Measurements from ENCODE around the gene ABI3.

The ABI3 gene

GRCh38 chr17:49226771-49227435 lies 16.4 kb downstream of the ABI3 start:
- DNase-seq = no peak

DNA sequence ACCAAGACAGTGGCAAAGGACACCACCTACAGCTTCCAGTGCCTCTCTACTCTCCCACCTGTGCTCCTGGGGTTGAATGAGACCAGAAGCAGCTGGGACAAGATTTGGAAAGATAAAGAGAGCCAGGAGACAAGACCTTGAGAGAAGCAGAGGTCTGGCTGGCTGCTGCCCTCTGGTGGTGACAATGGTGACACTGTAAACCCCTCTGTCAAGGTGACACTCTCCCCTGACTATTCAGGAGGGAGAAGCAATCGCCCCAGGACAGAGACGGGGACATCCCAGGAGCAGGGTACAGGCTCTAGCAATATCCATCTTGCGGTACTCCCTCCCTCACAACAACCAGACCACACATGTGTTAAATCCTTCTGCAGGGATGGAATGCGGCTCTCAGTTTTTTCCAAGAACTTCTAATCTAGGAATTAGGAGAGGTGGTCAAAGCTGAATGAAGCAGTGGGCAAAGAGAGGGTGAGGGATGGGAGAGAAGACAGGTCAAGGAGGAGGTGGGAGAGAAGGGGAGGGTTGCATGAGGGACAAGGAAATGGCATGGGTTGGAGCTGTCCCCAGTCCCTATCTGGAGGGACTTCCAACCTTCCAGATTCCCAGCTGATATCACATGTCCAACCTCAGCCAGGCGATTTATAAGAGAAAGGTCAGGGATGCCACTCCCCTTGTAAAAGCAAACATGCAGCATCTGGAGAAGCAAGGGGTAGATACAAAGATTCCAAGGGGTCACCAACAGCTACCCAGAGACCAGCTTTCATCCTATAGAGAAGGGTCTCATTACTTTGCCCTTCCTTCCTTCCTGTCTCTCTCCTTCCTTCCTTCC lies 17.1 kb downstream of the ABI3 start:
- peak; percentile 69 for DNase-seq

DNA sequence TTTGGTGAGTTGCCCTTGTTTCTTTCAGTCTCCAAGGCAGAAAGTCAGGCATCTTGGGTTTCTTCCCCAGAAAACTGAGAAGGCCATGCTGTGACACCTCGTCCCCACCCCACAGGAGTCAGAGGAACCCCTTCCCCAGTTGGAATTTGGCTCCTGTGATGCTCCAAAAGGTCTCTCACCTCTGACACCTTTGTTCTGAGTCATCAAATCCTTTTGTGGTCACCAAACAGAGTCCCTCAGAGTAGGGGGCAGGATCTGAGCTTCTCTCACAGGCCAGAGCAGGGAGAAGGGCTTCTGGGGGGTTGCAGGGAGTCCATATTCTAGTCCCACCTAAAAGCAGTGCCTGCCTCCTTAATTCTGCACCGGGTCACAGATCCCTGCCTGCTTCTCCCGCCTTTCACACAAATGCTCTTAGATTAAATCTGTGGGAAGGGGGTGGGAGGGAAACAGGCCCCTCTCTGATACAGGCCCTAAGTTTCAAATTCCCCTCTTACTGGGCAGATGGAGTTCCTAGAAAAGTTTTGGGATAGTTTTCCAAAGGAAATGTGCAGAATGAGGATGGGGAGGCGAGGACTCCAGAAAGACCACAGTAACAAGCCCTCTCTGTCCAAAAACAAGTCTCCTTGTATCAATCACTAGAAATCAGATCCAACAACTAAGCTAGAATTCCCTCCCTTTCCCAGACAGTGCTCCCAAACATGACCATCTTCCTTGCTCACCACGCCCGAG lies 18.7 kb downstream of the ABI3 start:
- DNase-seq = no peak

DNA sequence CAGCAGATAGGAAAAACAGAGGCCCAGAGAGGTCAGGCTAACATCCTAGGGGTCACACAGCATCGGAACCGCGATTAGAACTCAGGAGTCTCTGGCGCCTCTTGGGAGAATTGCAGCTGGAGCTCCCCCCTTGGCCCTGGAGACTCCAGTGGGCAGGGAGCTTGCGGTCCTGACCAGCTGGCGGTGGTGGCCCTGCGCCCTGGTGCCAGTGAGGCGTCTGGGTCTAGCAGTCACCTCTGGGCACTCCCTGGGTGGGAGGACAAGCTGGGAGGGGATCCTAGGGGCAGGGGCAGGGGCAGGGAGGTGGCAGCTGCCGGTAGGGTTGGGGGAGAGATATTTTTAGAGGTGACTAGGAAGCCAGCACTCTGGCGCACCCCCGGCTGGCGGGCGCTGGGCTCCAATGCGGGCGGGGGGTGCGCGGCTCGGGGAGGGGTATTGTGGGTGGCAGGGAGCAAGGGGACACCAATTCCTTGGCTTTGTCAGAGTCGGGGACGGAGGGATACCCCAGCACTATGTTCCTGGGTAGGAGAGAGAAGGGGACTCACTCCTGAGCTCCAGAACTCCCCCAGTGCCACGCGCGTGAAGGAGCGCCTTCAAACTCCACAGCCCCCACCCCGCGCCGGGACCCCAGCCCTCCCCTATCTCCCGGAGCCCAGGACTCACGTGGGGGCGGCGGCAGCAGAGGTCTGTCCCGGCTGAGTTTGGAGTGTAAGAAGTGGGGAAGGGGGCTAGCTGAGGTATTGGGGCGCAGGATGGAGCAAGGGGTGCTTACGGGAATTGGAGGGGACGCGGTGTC lies 19.5 kb downstream of the ABI3 start:
- DNase-seq = no peak

DNA sequence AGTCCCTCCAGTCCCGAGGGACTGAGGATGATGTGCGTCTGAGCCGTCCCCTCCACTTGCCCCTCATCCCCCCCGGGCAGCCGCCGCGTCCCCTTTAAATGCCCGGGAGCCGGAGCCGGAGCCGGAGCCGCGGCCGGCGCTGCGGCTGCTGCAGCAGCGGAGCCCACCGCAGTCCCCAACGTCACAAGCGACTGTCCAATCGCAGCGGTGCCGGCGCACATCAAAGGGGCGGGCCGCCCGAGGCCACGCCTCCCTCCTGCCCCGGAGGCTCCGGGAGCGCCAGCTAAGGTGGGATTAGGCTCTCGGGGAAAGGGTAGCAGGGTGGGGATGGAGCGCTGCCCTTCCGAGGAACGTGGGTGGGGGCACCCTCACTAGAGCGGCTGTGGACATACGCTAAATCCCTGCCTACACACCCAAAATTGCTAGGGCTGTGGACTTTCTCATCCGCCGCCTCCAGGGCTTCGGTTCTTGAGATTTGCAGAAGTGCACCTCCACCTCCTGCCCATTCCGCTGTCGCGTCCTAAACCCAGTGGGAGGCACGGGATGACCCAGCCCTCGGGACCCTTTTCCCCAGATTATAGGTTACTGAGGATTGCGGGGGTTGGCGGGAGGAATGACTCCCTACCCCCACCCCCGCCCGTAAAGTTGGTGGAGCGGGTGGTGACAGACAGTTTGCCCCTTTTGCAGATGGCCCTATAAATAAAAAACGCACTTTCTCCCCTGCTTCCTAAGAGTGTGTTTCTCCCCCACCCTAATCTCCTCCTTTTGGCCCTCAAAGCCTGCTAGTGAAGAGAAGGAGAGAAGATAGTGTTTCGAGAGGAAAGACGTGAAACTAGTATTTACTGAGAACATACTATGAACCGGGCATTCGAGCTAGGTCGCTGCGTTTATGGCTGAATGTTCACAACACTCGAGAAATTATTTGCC lies 20.4 kb downstream of the ABI3 start, which contains the start of gene PHOSPHO1:
TSS of gene PHOSPHO1 (minus strand) at position 152 of the 927 bp plus-strand sequence. CDS start 4,096 bp downstream, outside the sequence.
- peak; percentile 82 for DNase-seq

- no peak for DNase-seq
These were observed 21.0 kb downstream of the ABI3 start for GRCh38 chr17:49231563-49231894.

DNA sequence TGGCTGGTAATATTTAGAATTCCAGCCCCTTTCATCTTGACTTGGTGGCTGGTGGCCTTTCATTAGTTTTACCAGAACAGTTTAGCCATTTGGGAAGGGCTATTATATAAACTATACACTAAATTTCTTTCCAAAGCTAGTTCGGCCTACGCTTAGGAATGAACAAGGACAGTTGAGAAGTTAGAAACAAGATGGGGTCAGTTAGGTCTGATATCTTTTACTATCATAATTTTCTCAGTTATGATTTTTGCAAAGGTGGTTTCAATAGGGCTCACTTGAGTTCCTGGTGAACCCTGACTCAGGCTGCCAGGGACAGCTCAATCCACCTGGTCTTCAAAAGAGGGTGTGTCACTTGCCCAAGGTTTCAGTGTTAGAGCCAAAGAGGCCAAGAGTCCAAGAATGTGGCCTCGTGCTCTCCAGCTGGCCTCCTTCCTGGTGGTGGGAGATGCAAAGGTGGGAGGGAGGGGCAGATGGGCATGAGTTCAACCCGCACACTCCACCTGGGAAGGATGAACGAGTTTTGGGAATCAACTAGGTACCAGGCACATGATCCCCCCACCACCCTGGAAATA lies 24.1 kb downstream of the ABI3 start:
- no peak for DNase-seq

DNA sequence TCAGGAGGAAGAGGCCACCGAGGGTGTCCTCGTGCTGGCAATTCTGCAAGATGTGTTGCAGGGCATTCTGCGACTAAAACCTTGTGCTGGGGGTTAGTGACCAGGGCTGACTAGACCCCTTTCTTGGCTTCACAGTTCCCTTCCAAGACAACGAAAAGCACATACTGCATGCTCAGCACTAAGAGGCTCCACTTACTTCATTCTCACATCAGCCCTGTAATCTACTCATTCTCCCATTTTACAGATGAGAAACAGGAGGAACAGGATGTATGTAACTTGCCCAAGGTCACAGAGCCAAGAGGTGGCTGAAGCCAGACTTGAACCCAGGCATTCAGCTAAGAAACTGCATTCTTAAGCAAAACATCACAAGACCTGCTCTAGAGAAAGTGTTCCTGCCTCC lies 25.4 kb downstream of the ABI3 start:
- DNase-seq = no peak

DNA sequence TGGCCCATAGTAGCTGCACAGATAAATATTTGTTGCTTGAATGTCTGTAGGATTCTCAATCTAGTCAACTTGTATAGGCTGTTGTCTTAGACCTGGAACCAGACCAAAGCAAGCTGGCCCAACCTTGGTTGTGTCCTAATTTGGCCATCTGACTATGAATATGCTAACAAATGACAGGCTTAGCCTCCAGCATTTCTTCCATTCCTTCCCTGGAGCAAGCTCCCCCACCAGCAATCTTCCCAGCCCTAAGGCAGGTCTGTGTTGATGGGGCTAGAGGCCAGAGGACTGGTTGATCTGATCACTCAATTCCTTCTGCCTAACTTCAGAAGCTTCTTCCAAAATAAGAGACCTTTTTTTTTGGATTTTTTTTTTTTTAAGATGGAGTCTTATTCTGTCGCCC lies 29.5 kb downstream of the ABI3 start:
- DNase-seq = no peak

- no peak for DNase-seq
These were observed 30.1 kb downstream of the ABI3 start for GRCh38 chr17:49240619-49241018.

GRCh38 chr17:49241040-49241439 lies 30.5 kb downstream of the ABI3 start:
- DNase-seq = no peak

GRCh38 chr17:49241692-49242397 lies 31.3 kb downstream of the ABI3 start:
- no peak for DNase-seq

- DNase-seq = no peak
These were observed 32.3 kb downstream of the ABI3 start for GRCh38 chr17:49242813-49243212.

GRCh38 chr17:49244839-49245238 lies 34.3 kb downstream of the ABI3 start:
- no peak for DNase-seq

DNA sequence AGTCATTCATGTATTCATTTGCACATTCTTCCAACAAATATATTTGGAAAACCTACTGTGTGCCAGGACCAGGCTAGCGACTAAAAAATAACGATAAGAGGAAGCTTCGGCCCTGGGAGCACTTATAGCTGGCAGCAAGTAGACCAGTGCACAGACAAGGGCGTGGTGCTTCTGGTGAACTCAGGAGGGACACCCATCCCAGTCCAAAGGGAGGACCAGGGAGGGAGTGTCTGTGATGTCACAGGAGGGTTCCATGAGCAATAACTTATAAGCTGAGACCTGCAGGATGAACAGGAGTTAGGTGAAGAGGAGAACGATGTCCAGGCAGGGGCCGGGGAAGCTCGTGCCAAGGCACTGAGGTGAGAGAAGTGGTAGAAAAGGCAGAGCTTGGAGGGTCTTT lies 37.4 kb downstream of the ABI3 start:
- DNase-seq = no peak

GRCh38 chr17:49249292-49249794 lies 38.8 kb downstream of the ABI3 start:
- no peak for DNase-seq

- DNase-seq = no peak
These were observed 39.5 kb downstream of the ABI3 start for GRCh38 chr17:49249890-49250522.

GRCh38 chr17:49252148-49252695 lies 41.7 kb downstream of the ABI3 start:
- peak; percentile 40 for DNase-seq

DNA sequence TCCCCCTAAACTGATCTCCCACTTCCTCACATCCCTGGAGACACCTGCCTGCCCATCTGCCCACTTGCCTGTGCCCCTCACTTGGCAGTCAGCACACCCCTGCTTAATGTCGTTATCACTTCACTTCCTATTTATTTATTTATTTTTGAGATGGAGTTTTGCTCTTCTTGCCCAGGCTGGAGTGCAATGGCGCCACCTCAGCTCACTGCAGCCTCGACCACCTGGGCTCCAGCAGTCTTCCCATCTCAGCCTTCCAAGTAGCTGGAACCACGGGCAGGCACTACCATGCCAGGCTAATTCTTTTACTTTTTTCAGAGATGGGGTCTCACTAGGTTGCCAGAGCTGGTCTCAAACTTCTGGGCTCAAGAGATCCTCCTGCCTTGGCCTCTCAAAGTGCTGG lies 43.6 kb downstream of the ABI3 start:
- no peak for DNase-seq

DNA sequence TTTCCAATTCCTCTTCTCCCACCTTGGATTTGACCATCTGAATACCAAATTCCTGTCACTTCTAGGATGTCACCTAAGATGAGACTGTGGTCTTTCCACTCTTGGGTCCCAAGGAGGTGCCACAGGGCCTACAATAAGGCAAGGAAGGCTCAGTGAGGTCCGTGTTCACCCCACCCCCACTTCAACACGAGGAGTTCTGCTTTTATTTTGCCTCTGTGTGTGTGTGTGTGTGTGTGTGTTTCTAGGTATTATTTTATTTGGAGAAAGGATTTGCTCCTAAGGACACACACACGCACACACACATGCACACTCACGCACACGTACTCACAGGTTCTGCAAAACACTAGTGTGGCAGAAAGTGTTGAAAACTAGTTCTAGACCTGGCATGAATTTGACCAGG lies 44.6 kb downstream of the ABI3 start:
- DNase-seq = no peak
